ENCODE data around the gene FTO. TPM values are rescaled to one million over a fixed set of nuclear protein-coding genes. Genes with fewer than 3 reads are reported as not detected.

Gene FTO
- total RNA-seq, 2 experiments from 2014 or later, result 46.3 to 47.2 TPM

GRCh38 chr16:53968454-53968853 is 264.5 kb downstream of the FTO start:
- no peaks in the 10 kb centered on the region for H3K4me1 Mint-ChIP-seq
- no peak for ATAC-seq (ENCODE audit: low read depth)
- H3K9me3 Mint-ChIP-seq, result no peaks in the 10 kb centered on the region
- no peaks in the 10 kb centered on the region for H3K27me3 Mint-ChIP-seq
- no peak overlapping the region for H3K27ac Mint-ChIP-seq
- POLR2A ChIA-PET, result interaction anchor here (0.5 kb wide), 1 partner anchor 15 kb away, joined by 5 read pairs; no protein-coding TSS in a partner anchor
- no peak for DNase-seq
- peaks cover 2% of the 10 kb centered on the region for H3K36me3 Mint-ChIP-seq
- no peak overlapping the region for H3K4me3 Mint-ChIP-seq

GRCh38 chr16:53968896-53969295 is 264.9 kb downstream of the FTO start:
- POLR2A ChIA-PET, result interaction anchor here (0.5 kb wide), 1 partner anchor 15 kb away, joined by 5 read pairs; no protein-coding TSS in a partner anchor
- Mint-ChIP-seq H3K27me3 (no peaks in the 10 kb centered on the region), H3K4me3 (no peak overlapping the region), H3K36me3 (peaks cover 2% of the 10 kb centered on the region), H3K9me3 (no peaks in the 10 kb centered on the region), H3K27ac (no peak overlapping the region), H3K4me1 (no peaks in the 10 kb centered on the region)
- DNase-seq (no peak), ATAC-seq (ENCODE audit: low read depth) (no peak)

GRCh38 chr16:53971616-53972015 is 267.7 kb downstream of the FTO start:
- Mint-ChIP-seq H3K9me3 (no peaks in the 10 kb centered on the region), H3K27me3 (no peaks in the 10 kb centered on the region), H3K36me3 (no peaks in the 10 kb centered on the region), H3K27ac (no peak overlapping the region), H3K4me1 (no peaks in the 10 kb centered on the region), H3K4me3 (no peak overlapping the region)
- POLR2A ChIA-PET, result no interaction called here
- ATAC-seq (ENCODE audit: low read depth), result no peak
- DNase-seq, result no peak

GRCh38 chr16:53973021-53973420 is 269.1 kb downstream of the FTO start:
- no peaks in the 10 kb centered on the region for H3K36me3 Mint-ChIP-seq
- POLR2A ChIA-PET, result no interaction called here
- no peaks in the 10 kb centered on the region for H3K27me3 Mint-ChIP-seq
- H3K4me1 Mint-ChIP-seq, result no peaks in the 10 kb centered on the region
- H3K9me3 Mint-ChIP-seq, result no peaks in the 10 kb centered on the region
- no peak overlapping the region for H3K4me3 Mint-ChIP-seq
- DNase-seq, result no peak
- no peak overlapping the region for H3K27ac Mint-ChIP-seq
- ATAC-seq (ENCODE audit: low read depth), result no peak

- Mint-ChIP-seq H3K27me3 (no peaks in the 10 kb centered on the region), H3K4me1 (no peaks in the 10 kb centered on the region), H3K9me3 (no peaks in the 10 kb centered on the region), H3K36me3 (no peaks in the 10 kb centered on the region), H3K4me3 (no peak overlapping the region), H3K27ac (no peak overlapping the region)
- DNase-seq, result no peak
- POLR2A ChIA-PET, result no interaction called here
- no peak for ATAC-seq (ENCODE audit: low read depth)
Observed at GRCh38 chr16:53974484-53975080, 270.6 kb downstream of the FTO start.

GRCh38 chr16:53980675-53981074 is 276.7 kb downstream of the FTO start:
- ATAC-seq (ENCODE audit: low read depth), result no peak
- Mint-ChIP-seq H3K27me3 (no peaks in the 10 kb centered on the region), H3K27ac (no peak overlapping the region), H3K9me3 (no peaks in the 10 kb centered on the region), H3K4me3 (no peak overlapping the region), H3K36me3 (no peaks in the 10 kb centered on the region), H3K4me1 (no peaks in the 10 kb centered on the region)
- DNase-seq, result no peak
- POLR2A ChIA-PET, result no interaction called here

- Mint-ChIP-seq H3K9me3 (no peaks in the 10 kb centered on the region), H3K36me3 (no peaks in the 10 kb centered on the region), H3K4me1 (no peaks in the 10 kb centered on the region), H3K27me3 (no peaks in the 10 kb centered on the region), H3K27ac (no peak overlapping the region), H3K4me3 (no peak overlapping the region)
- POLR2A ChIA-PET, result no interaction called here
- ATAC-seq (ENCODE audit: low read depth) (no peak), DNase-seq (no peak)
Observed at GRCh38 chr16:53982631-53983042, 278.7 kb downstream of the FTO start.

GRCh38 chr16:53984936-53985335 is 281.0 kb downstream of the FTO start:
- POLR2A ChIA-PET, result no interaction called here
- no peaks in the 10 kb centered on the region for H3K9me3 Mint-ChIP-seq
- no peaks in the 10 kb centered on the region for H3K36me3 Mint-ChIP-seq
- no peaks in the 10 kb centered on the region for H3K4me1 Mint-ChIP-seq
- H3K27me3 Mint-ChIP-seq, result no peaks in the 10 kb centered on the region
- H3K27ac Mint-ChIP-seq, result no peak overlapping the region
- ATAC-seq (ENCODE audit: low read depth), result no peak
- H3K4me3 Mint-ChIP-seq, result no peak overlapping the region
- no peak for DNase-seq

GRCh38 chr16:53985861-53986260 is 281.9 kb downstream of the FTO start:
- H3K4me3 Mint-ChIP-seq, result no peak overlapping the region
- H3K36me3 Mint-ChIP-seq, result no peaks in the 10 kb centered on the region
- DNase-seq, result no peak
- POLR2A ChIA-PET, result no interaction called here
- no peaks in the 10 kb centered on the region for H3K9me3 Mint-ChIP-seq
- H3K4me1 Mint-ChIP-seq, result no peaks in the 10 kb centered on the region
- no peaks in the 10 kb centered on the region for H3K27me3 Mint-ChIP-seq
- H3K27ac Mint-ChIP-seq, result no peak overlapping the region
- ATAC-seq (ENCODE audit: low read depth), result no peak

- H3K36me3 Mint-ChIP-seq, result no peaks in the 10 kb centered on the region
Observed at GRCh38 chr16:53986793-53987192, 282.8 kb downstream of the FTO start.

GRCh38 chr16:53988136-53988535 is 284.2 kb downstream of the FTO start:
- Mint-ChIP-seq H3K27ac (no peak overlapping the region), H3K4me1 (no peaks in the 10 kb centered on the region), H3K27me3 (no peaks in the 10 kb centered on the region), H3K4me3 (no peak overlapping the region), H3K9me3 (no peaks in the 10 kb centered on the region), H3K36me3 (peaks cover 2% of the 10 kb centered on the region)
- POLR2A ChIA-PET, result no interaction called here
- DNase-seq (no peak), ATAC-seq (ENCODE audit: low read depth) (no peak)

More at GRCh38 chr16:53986793-53987192, 282.8 kb downstream of the FTO start:
- DNase-seq, result no peak
- Mint-ChIP-seq H3K4me3 (no peak overlapping the region), H3K27ac (no peak overlapping the region), H3K4me1 (no peaks in the 10 kb centered on the region), H3K9me3 (no peaks in the 10 kb centered on the region), H3K27me3 (no peaks in the 10 kb centered on the region)
- no peak for ATAC-seq (ENCODE audit: low read depth)
- POLR2A ChIA-PET, result no interaction called here

GRCh38 chr16:53989597-53989996 is 285.6 kb downstream of the FTO start:
- H3K4me3 Mint-ChIP-seq, result no peak overlapping the region
- no peak for ATAC-seq (ENCODE audit: low read depth)
- H3K36me3 Mint-ChIP-seq, result peaks cover 3% of the 10 kb centered on the region
- POLR2A ChIA-PET, result no interaction called here
- DNase-seq, result no peak
- H3K9me3 Mint-ChIP-seq, result no peaks in the 10 kb centered on the region
- no peaks in the 10 kb centered on the region for H3K4me1 Mint-ChIP-seq
- H3K27me3 Mint-ChIP-seq, result no peaks in the 10 kb centered on the region
- no peak overlapping the region for H3K27ac Mint-ChIP-seq

GRCh38 chr16:53991754-53992378 is 287.9 kb downstream of the FTO start:
- H3K36me3 Mint-ChIP-seq, result peaks cover 4% of the 10 kb centered on the region
- no peak overlapping the region for H3K4me3 Mint-ChIP-seq
- no peaks in the 10 kb centered on the region for H3K9me3 Mint-ChIP-seq
- DNase-seq, result no peak
- POLR2A ChIA-PET, result no interaction called here
- H3K27me3 Mint-ChIP-seq, result no peaks in the 10 kb centered on the region
- H3K27ac Mint-ChIP-seq, result no peak overlapping the region
- no peaks in the 10 kb centered on the region for H3K4me1 Mint-ChIP-seq
- ATAC-seq (ENCODE audit: low read depth), result no peak

GRCh38 chr16:53995378-53995777 is 291.4 kb downstream of the FTO start:
- Mint-ChIP-seq H3K36me3 (peaks cover 7% of the 10 kb centered on the region), H3K27ac (no peak overlapping the region), H3K4me1 (no peaks in the 10 kb centered on the region), H3K27me3 (no peaks in the 10 kb centered on the region), H3K9me3 (peaks cover 2% of the 10 kb centered on the region), H3K4me3 (no peak overlapping the region)
- ATAC-seq (ENCODE audit: low read depth), result no peak
- POLR2A ChIA-PET, result no interaction called here
- DNase-seq, result no peak

Measured in activated naive CD8-positive, alpha-beta T cell treated with anti-CD3 and anti-CD28 coated beads, Interleukin-2, amount 10 ng/mL, durations not matched to agents 7 days and 5 days (primary cell).